ENCODE results near the gene RPL27A. TPM values are rescaled to one million over a fixed set of nuclear protein-coding genes. Genes with fewer than 3 reads are reported as not detected.

RPL27A gene
- total RNA-seq, 1 donor from 2014 or later = 707 TPM

GRCh38 chr11:8719721-8720120 lies 37.1 kb downstream of the RPL27A start:
- intact Hi-C loops (cut with micrococcal nuclease) = no loop called here

- intact Hi-C loops (cut with micrococcal nuclease) = no loop called here
Observed at GRCh38 chr11:8720352-8720751, 37.8 kb downstream of the RPL27A start.

GRCh38 chr11:8720868-8721608 lies 38.4 kb downstream of the RPL27A start:
- intact Hi-C loops (cut with micrococcal nuclease) = no loop called here

- intact Hi-C loops (cut with micrococcal nuclease) = no loop called here
Observed at GRCh38 chr11:8721609-8722500, 39.3 kb downstream of the RPL27A start.

- intact Hi-C loops (cut with micrococcal nuclease) = no loop called here
Observed at GRCh38 chr11:8722809-8723208, 40.2 kb downstream of the RPL27A start.

GRCh38 chr11:8723711-8724110 lies 41.1 kb downstream of the RPL27A start:
- intact Hi-C loops (cut with micrococcal nuclease) = no loop called here

GRCh38 chr11:8724682-8725081 lies 42.1 kb downstream of the RPL27A start:
- intact Hi-C loops (cut with micrococcal nuclease) = no loop called here

GRCh38 chr11:8726395-8726794 lies 43.8 kb downstream of the RPL27A start:
- intact Hi-C loops (cut with micrococcal nuclease) = no loop called here

- intact Hi-C loops (cut with micrococcal nuclease) = no loop called here
Observed at GRCh38 chr11:8728563-8728962, 46.0 kb downstream of the RPL27A start.

GRCh38 chr11:8729067-8729466 lies 46.5 kb downstream of the RPL27A start:
- intact Hi-C loops (cut with micrococcal nuclease) = no loop called here

GRCh38 chr11:8729837-8730696 lies 47.5 kb downstream of the RPL27A start:
- intact Hi-C loops (cut with micrococcal nuclease) = loop anchor here (10.0 kb wide), 1 partner anchor 85 kb away; a partner anchor contains a TSS

- intact Hi-C loops (cut with micrococcal nuclease) = loop anchor here (10.0 kb wide), 1 partner anchor 84 kb away; a partner anchor contains a TSS
Observed at GRCh38 chr11:8730697-8731020, 48.1 kb downstream of the RPL27A start.

GRCh38 chr11:8731647-8732323 lies 49.2 kb downstream of the RPL27A start:
- intact Hi-C loops (cut with micrococcal nuclease) = loop anchor here (10.0 kb wide), 1 partner anchor 83 kb away; a partner anchor contains a TSS

GRCh38 chr11:8732324-8732670 lies 49.7 kb downstream of the RPL27A start:
- intact Hi-C loops (cut with micrococcal nuclease) = loop anchor here (10.0 kb wide), 1 partner anchor 83 kb away; a partner anchor contains a TSS

GRCh38 chr11:8732748-8733241 lies 50.2 kb downstream of the RPL27A start:
- intact Hi-C loops (cut with micrococcal nuclease) = loop anchor here (10.0 kb wide), 1 partner anchor 82 kb away; a partner anchor contains a TSS

GRCh38 chr11:8733852-8734251 lies 51.3 kb downstream of the RPL27A start:
- intact Hi-C loops (cut with micrococcal nuclease) = loop anchor here (10.0 kb wide), 1 partner anchor 81 kb away; a partner anchor contains a TSS

GRCh38 chr11:8735094-8735493 lies 52.5 kb downstream of the RPL27A start:
- intact Hi-C loops (cut with micrococcal nuclease) = loop anchor here (10.0 kb wide), 1 partner anchor 80 kb away; a partner anchor contains a TSS

GRCh38 chr11:8739309-8739793 lies 56.8 kb downstream of the RPL27A start:
- intact Hi-C loops (cut with micrococcal nuclease) = loop anchor here (10.0 kb wide), 1 partner anchor 75 kb away; a partner anchor contains a TSS
